Osteocyte (in vitro differentiated cells): ENCODE results near the gene NPNT. TPM values are rescaled to one million over a fixed set of nuclear protein-coding genes. Genes with fewer than 3 reads are reported as not detected.

Experiments
- DNase-seq: peaks from one replicate; pipeline ENCODE4 v3.0.0; 2021; ENCODE audit warnings: mixed read lengths; ENCODE audit not compliant: unreplicated experiment; ENCODE audit errors: extremely low spot score
- H3K27ac Mint-ChIP-seq: one replicate; pipeline ENCODE4 v1.8.0; 2021; ENCODE audit warnings: mild to moderate bottlenecking, mixed read lengths; ENCODE audit not compliant: unreplicated experiment
- H3K27me3 Mint-ChIP-seq: one replicate; pipeline ENCODE4 v1.8.0; 2021; ENCODE audit warnings: mixed read lengths; ENCODE audit not compliant: unreplicated experiment
- H3K36me3 Mint-ChIP-seq: one replicate; pipeline ENCODE4 v1.8.0; 2021; ENCODE audit warnings: mixed read lengths; ENCODE audit not compliant: unreplicated experiment
- H3K4me1 Mint-ChIP-seq: one replicate; pipeline ENCODE4 v1.8.0; 2021; ENCODE audit warnings: mixed read lengths; ENCODE audit not compliant: unreplicated experiment
- H3K4me3 Mint-ChIP-seq: one replicate; pipeline ENCODE4 v1.8.0; 2021; ENCODE audit warnings: mild to moderate bottlenecking, moderate library complexity, mixed read lengths; ENCODE audit not compliant: unreplicated experiment
- H3K9me3 Mint-ChIP-seq: one replicate; pipeline ENCODE4 v1.8.0; 2021; ENCODE audit warnings: mixed read lengths; ENCODE audit not compliant: unreplicated experiment
- total RNA-seq: library from RNA; stranded (reverse); gene quantifications from 2 replicates; pipeline ENCODE4 v1.2.1, GENCODE V29; 2021
- TF ChIP-seq, protein P1 (sequence below): fragments of 200-600 bp; sonication (generic); IDR thresholded peaks from 2 replicates; pipeline ENCODE4 v1.5.0; 2021; ENCODE audit warnings: antibody characterized with exemption, mild to moderate bottlenecking, moderate library complexity

Gene NPNT
- total RNA-seq, 1 donor from 2014 or later = not detected

DNA sequence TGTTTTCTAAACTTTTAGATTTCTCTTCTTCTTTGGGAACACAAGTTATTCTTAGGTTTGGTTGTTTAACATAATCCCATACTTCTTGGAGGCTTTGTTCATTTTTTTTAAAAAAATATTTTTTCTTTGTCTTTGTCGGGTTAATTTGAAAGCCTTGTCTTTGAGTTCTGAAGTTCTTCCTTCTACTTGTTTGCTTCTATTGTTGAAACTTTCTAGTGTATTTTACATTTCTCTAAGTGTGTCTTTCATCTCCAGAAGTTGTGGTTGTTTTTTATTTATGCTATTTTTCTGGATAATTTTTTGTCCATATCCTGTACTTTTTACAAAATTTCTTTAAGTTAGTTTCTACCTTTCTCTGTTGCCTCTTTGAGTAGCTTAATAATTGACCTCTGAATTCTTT lies 116.1 kb downstream of the NPNT start:
- Mint-ChIP-seq H3K4me1 (no peaks in the 10 kb centered on the region), H3K4me3 (no peak overlapping the region), H3K36me3 (peaks cover 6% of the 10 kb centered on the region), H3K27ac (no peak overlapping the region), H3K9me3 (peaks cover 54% of the 10 kb centered on the region), H3K27me3 (peaks cover 8% of the 10 kb centered on the region)
- no peak for DNase-seq
- TF ChIP-seq, protein P1, sequence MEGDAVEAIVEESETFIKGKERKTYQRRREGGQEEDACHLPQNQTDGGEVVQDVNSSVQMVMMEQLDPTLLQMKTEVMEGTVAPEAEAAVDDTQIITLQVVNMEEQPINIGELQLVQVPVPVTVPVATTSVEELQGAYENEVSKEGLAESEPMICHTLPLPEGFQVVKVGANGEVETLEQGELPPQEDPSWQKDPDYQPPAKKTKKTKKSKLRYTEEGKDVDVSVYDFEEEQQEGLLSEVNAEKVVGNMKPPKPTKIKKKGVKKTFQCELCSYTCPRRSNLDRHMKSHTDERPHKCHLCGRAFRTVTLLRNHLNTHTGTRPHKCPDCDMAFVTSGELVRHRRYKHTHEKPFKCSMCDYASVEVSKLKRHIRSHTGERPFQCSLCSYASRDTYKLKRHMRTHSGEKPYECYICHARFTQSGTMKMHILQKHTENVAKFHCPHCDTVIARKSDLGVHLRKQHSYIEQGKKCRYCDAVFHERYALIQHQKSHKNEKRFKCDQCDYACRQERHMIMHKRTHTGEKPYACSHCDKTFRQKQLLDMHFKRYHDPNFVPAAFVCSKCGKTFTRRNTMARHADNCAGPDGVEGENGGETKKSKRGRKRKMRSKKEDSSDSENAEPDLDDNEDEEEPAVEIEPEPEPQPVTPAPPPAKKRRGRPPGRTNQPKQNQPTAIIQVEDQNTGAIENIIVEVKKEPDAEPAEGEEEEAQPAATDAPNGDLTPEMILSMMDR = no peak

DNA sequence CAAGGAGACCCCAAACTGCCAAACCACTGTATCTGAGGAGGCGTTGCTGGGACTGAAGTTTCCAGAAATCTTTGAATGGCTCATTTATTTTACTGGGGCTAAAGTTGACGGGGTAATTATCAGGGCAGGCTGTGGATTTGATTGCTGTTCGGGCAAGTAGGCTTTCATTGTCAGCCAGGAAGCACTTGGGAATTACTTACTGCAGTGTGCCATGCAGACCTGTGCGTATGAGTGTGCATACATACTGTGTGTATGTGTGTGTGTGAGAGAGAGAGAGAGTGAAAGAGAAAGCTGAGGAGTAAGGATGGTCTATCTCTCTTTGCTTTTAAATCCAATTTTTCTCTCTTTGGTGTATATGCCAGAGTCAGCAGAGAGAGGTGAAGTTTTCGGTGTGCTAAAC lies 122.7 kb downstream of the NPNT start:
- H3K9me3 Mint-ChIP-seq = peaks cover 22% of the 10 kb centered on the region
- H3K27me3 Mint-ChIP-seq = no peaks in the 10 kb centered on the region
- no peak for DNase-seq
- H3K27ac Mint-ChIP-seq = no peak overlapping the region
- TF ChIP-seq, protein P1 = no peak
- H3K4me3 Mint-ChIP-seq = no peak overlapping the region
- no peaks in the 10 kb centered on the region for H3K4me1 Mint-ChIP-seq
- H3K36me3 Mint-ChIP-seq = peaks cover 2% of the 10 kb centered on the region

DNA sequence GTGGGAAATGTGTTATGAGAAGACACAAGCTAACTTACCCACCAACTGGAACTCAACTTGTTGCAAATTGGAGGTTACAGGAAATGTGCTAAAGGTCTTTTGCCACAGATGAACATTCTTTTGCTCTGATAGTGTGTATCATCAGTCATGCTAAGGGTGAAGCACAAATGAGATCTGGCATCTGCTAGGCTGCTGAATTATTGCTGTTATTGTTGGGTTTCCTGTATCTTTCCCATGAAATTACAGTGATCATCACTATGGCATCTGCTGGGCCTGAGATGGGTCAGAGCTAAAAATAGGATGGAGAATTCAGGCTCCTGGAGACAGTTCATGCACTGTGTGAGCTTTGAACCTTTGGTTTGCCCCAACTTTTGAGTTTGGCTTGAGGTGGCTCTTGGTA lies 124.5 kb downstream of the NPNT start:
- Mint-ChIP-seq H3K9me3 (peaks cover 7% of the 10 kb centered on the region), H3K36me3 (no peaks in the 10 kb centered on the region), H3K4me1 (no peaks in the 10 kb centered on the region), H3K4me3 (no peak overlapping the region), H3K27ac (no peak overlapping the region), H3K27me3 (no peaks in the 10 kb centered on the region)
- TF ChIP-seq, protein P1 = no peak
- no peak for DNase-seq

Other genes starting within 250 kb of the NPNT start
- 15.4 and 17.4 TPM in 2 replicates for gene INTS12, start 186.8 kb upstream of the NPNT start, total RNA-seq
- gene GSTCD, start 186.7 kb upstream of the NPNT start, total RNA-seq = 8.1 and 8.5 TPM in 2 replicates